ENCODE data around the gene F2RL1. TPM values are rescaled to one million over a fixed set of nuclear protein-coding genes. Genes with fewer than 3 reads are reported as not detected.
"Not testable (repeated sequence)": the region's sequence is repeated elsewhere in the genome, so short reads cannot be mapped to it uniquely, and the experiment has no call there.

Gene F2RL1
- total RNA-seq = 5.7 to 6.6 TPM (median 6.6 TPM) in 3 replicates

GRCh38 chr5:76818844-76819831, at the start of gene F2RL1:
F2RL1 (plus strand) TSS chr5:76819030; CDS start chr5:76819183, 153 bp downstream.
- peak; percentile 65 to 79 for DNase-seq (ENCODE audit: low spot score in 2 of 2, unreplicated experiment in 2 of 2)
- peaks cover 3% of the 10 kb centered on the region for H3K36me3 Mint-ChIP-seq
- H3K9me3 Mint-ChIP-seq = no peaks in the 10 kb centered on the region
- H3K27me3 Mint-ChIP-seq (ENCODE audit: low read depth) = peaks cover 30% of the 10 kb centered on the region
- peak within 1 kb of the TSS; percentile 82 for H3K27ac Mint-ChIP-seq
- peak within 1 kb of the TSS; percentile 80 for H3K4me3 Mint-ChIP-seq
- peaks cover 18% of the 10 kb centered on the region for H3K4me1 Mint-ChIP-seq
- no peak for TF ChIP-seq CTCF (IDR thresholded peaks at IDR 0.05; ENCODE audit: unreplicated experiment)

GRCh38 chr5:76771041-76771440, 47.8 kb upstream of the F2RL1 start:
- not testable (repeated sequence) for H3K27me3 Mint-ChIP-seq (ENCODE audit: low read depth); DNase-seq (ENCODE audit: low spot score in 2 of 2, unreplicated experiment in 2 of 2); H3K36me3 Mint-ChIP-seq; H3K9me3 Mint-ChIP-seq; H3K4me3 Mint-ChIP-seq; H3K27ac Mint-ChIP-seq
- H3K4me1 Mint-ChIP-seq = peaks cover 17% of the 10 kb centered on the region

- no peaks in the 10 kb centered on the region for H3K9me3 Mint-ChIP-seq
- no peak for DNase-seq (ENCODE audit: low spot score in 2 of 2, unreplicated experiment in 2 of 2)
- H3K36me3 Mint-ChIP-seq = no peaks in the 10 kb centered on the region
These were observed 47.0 kb upstream of the F2RL1 start for GRCh38 chr5:76771705-76772405.

GRCh38 chr5:76775921-76776320, 42.9 kb upstream of the F2RL1 start:
- H3K27ac Mint-ChIP-seq = no peak overlapping the region

More at GRCh38 chr5:76771705-76772405, 47.0 kb upstream of the F2RL1 start:
- Mint-ChIP-seq H3K4me3 (no peak overlapping the region), H3K4me1 (peaks cover 17% of the 10 kb centered on the region), H3K27me3 (ENCODE audit: low read depth) (no peaks in the 10 kb centered on the region), H3K27ac (peak overlapping the region; percentile 51)
- no peak for TF ChIP-seq CTCF (IDR thresholded peaks at IDR 0.05; ENCODE audit: unreplicated experiment)

GRCh38 chr5:76776391-76776790, 42.4 kb upstream of the F2RL1 start:
- TF ChIP-seq CTCF (IDR thresholded peaks at IDR 0.05; ENCODE audit: unreplicated experiment) = no peak
- DNase-seq (ENCODE audit: low spot score in 2 of 2, unreplicated experiment in 2 of 2) = no peak

More at GRCh38 chr5:76775921-76776320, 42.9 kb upstream of the F2RL1 start:
- DNase-seq (ENCODE audit: low spot score in 2 of 2, unreplicated experiment in 2 of 2) = no peak
- Mint-ChIP-seq H3K27me3 (ENCODE audit: low read depth) (no peaks in the 10 kb centered on the region), H3K36me3 (no peaks in the 10 kb centered on the region), H3K9me3 (no peaks in the 10 kb centered on the region), H3K4me3 (no peak overlapping the region), H3K4me1 (peaks cover 15% of the 10 kb centered on the region)
- no peak for TF ChIP-seq CTCF (IDR thresholded peaks at IDR 0.05; ENCODE audit: unreplicated experiment)

GRCh38 chr5:76780616-76781015, 38.2 kb upstream of the F2RL1 start:
- H3K36me3 Mint-ChIP-seq; DNase-seq (ENCODE audit: low spot score in 2 of 2, unreplicated experiment in 2 of 2); H3K27ac Mint-ChIP-seq; H3K9me3 Mint-ChIP-seq; H3K4me3 Mint-ChIP-seq; H3K27me3 Mint-ChIP-seq (ENCODE audit: low read depth): not testable (repeated sequence)
- peaks cover 13% of the 10 kb centered on the region for H3K4me1 Mint-ChIP-seq

More at GRCh38 chr5:76776391-76776790, 42.4 kb upstream of the F2RL1 start:
- no peak overlapping the region for H3K4me3 Mint-ChIP-seq
- H3K4me1 Mint-ChIP-seq = peaks cover 13% of the 10 kb centered on the region
- no peaks in the 10 kb centered on the region for H3K27me3 Mint-ChIP-seq (ENCODE audit: low read depth)
- H3K27ac Mint-ChIP-seq = no peak overlapping the region
- no peaks in the 10 kb centered on the region for H3K9me3 Mint-ChIP-seq
- H3K36me3 Mint-ChIP-seq = no peaks in the 10 kb centered on the region

All from mesothelial cell of epicardium (in vitro differentiated cells).